HG03558 (cell line): ENCODE results near the gene PID1.

Experiments used
- ATAC-seq: cut with Tn5 transposase; IDR thresholded peaks from one replicate; pipeline ENCODE4 v1.9.1; 2021; ENCODE audit warnings: moderate number of reproducible peaks; ENCODE audit not compliant: unreplicated experiment; ENCODE audit errors: extremely low read depth

The PID1 gene, protein sequence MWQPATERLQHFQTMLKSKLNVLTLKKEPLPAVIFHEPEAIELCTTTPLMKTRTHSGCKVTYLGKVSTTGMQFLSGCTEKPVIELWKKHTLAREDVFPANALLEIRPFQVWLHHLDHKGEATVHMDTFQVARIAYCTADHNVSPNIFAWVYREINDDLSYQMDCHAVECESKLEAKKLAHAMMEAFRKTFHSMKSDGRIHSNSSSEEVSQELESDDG

GRCh38 chr2:229270551-229271410, at the start of gene PID1:
Gene PID1, minus strand, starts transcription at chr2:229271287. Its CDS starts 244 bp downstream, at chr2:229271043.
- ATAC-seq = no peak

GRCh38 chr2:229319558-229319957, 48.5 kb upstream of the PID1 start:
- ATAC-seq = no peak

DNA sequence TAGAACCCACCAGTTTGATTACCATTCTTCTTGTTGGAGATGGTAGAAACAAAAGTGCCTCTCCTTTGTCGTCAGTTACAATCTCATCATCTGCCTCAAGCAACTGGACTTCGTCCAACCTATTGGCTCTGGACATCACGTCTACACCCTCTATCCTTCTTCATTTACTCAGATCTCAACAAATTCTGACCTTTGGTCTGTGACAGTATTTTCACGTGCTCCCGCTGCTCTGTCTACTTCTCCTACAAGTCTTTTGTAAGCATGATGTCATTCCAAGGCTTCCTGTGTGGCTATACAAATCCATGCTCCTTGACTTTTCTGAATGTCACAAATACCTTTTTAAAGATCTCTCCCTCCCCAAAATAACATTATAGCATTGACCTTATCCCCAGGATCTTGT, 43.0 kb upstream of the PID1 start:
- no peak for ATAC-seq

DNA sequence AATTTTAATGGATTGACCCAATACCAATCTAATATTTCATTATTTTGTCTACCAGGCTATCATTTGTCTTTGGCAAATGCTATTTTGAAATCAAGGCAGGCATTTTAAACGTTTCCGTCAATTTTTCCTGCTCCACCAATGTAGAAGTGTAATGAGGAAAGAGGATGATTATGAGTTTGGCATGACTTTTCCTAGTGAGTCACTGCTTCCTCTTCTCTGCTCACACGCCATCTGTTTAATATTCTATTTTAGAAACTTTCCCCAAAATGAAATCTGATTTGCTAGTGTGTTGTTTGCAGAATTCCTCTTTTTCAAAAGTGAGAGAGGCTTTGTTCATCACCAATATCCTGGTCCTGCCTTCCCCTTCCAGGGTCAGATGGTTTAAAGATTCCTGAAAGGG, 42.5 kb upstream of the PID1 start:
- ATAC-seq = no peak

GRCh38 chr2:229301237-229301636, 30.1 kb upstream of the PID1 start:
- ATAC-seq = no peak

DNA sequence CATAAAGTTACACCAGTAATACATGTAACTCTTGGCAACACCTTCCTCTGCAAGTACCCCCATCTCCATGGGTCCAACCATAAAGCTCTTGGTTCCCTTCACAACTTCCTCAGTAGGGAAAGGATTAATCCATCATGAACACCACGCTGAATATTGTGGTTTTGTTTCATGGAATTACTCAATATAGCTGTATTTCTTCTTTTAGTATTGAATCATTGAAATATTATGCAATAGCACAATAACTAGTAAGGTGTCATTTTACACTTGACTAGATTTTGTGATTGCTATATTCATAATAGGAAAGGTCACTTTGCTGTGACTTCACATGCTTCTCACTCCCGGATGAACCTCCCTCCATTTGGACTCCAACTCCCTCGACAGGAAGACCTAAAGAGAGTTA, 29.7 kb upstream of the PID1 start:
- no peak for ATAC-seq

DNA sequence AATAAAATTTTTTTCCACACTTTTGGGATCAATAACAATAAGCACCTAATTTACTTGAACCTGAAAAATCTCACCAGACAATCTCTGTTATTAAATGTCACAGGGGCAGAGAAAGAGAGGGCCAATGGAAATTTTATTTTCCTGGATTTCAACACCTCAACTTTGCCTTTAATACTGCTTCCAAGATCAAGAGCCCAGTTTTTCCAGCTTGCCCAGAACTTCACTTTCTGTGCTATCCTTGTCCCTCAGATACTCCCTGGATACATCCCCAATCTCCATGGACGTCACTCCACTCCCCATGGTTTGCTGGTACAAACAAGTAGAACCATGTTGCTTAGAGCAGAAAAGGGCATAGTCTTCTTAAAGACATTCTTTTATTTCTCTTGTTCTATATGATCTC, 29.3 kb upstream of the PID1 start:
- no peak for ATAC-seq

DNA sequence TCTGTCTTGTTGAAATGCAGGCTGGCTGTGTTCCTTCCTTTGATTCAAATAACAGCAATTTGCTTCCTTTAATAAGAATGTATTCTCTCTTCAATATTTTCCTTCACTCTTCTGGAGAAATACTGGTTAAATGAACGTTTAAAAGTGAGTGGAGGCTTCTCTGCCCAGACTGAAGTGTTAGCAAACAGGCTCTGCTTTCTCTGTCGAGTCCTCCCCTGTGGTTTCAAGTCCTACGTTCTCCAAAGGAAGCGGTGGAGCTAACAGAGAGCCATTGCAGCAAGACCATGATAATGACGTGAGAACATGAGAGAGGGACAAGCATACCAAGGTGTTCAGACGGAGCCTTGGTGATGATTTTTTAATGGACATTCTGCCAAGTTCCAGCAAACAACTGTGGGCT, 26.2 kb upstream of the PID1 start:
- ATAC-seq = no peak

GRCh38 chr2:229296536-229296935, 25.4 kb upstream of the PID1 start:
- ATAC-seq = no peak

GRCh38 chr2:229296016-229296415, 24.9 kb upstream of the PID1 start:
- no peak for ATAC-seq

- ATAC-seq = no peak
Measured at GRCh38 chr2:229287823-229288222, 16.7 kb upstream of the PID1 start.

DNA sequence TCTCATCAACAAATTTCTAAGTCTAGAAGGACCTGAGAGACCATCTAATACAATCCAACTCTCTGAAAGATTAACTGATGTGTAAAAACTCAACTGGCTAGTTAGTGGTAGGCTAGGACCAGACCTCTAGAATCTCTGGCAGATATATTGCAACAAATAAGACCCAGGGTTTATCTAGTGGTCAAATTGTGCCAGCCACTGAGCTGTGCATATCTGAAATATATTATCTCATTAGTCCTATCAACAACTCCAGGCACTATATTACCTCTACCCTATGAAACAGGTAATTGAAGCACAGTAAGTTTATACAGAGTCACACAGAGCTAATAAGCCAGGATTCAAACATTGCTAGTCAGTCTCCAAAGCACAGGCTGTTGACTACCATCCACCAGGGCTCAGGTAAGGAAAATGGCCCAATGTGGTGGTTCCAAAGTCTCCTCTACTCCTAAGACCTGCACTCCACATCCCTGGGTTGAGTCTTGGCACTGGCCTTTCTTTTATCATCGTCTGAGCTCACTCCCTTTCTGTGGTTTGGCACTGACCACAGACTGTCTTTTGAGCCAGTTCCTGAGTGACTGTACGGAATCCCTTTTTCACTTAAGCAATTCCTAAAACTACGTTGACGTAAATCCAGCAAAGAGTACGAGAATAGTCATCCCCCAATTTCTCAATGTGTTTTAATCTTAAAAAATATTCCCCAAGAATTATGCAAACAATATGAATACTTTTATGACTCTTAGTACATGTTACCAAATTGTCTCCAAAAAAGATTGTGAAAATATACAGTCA, 11.9 kb upstream of the PID1 start:
- no peak for ATAC-seq

DNA sequence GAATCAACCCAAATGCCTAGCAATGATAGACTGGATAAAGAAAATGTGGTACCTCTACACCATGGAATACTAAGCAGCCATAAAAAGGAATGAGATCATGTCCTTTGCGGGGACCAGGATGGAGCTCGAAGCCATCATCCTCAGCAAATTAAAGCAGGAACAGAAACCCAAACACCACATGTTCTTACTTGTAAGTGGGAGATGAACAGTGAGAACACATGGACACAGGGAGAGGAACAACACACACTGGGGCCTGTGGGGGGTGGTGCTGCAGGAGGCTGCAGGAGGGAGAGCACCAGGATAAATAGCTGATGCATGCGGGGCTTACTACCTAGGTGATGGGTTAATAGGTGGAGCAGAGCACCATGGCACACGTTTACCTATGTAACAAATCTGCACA, 8.4 kb upstream of the PID1 start:
- ATAC-seq = no peak

DNA sequence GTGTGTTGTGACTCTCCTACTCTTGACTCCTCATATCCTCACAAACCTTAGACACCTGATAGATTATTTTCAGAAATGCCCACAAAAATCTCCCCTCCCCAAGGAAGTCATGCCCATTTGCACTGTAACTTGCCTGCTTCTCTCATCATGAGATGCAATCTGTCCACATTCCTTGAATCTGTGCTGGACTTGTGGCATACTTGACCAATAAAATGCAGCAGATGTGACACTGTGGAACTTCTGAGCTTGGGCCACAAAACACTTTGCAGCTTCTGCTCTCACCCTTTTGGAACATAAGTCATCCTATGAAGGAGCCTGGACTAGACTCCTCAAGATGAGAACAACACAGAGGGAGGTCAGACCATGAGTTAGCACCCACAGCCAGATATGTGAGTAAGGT, 4.4 kb upstream of the PID1 start:
- no peak for ATAC-seq

- no peak for ATAC-seq
Measured at GRCh38 chr2:229273723-229274338, 2.7 kb upstream of the PID1 start.

- no peak for ATAC-seq
Measured at GRCh38 chr2:229273006-229273722, 2.1 kb upstream of the PID1 start.

- no peak for ATAC-seq
Measured at GRCh38 chr2:229269941-229270340, 1.1 kb downstream of the PID1 start.

GRCh38 chr2:229269146-229269545, 1.9 kb downstream of the PID1 start:
- no peak for ATAC-seq

DNA sequence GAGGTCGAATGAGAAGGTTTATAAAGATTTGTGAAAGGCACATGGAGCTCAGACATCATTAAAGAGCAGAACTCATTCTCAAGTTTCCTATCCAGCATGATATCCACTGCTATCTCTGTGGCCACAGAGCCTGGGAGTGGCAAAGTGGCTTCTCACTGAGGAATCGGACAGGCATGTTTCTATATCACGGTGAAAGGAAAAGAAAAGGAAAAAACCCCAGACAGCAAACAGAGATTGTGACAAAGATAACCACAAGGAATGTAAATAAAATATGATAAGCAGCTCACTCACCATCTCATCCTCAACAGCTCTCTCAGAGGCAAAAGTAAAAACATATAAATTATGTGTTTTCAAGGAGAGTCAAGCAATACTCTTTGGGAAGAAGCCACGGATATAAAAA, 2.5 kb downstream of the PID1 start:
- ATAC-seq = no peak

- no peak for ATAC-seq
Measured at GRCh38 chr2:229267080-229267479, 4.0 kb downstream of the PID1 start.
